HT-29 (cell line): ENCODE data around the gene CNNM1. TPM values are rescaled to one million over a fixed set of nuclear protein-coding genes. Genes with fewer than 3 reads are reported as not detected.

Experiments used
- DNase-seq: peaks from one replicate; pipeline ENCODE4 v3.0.0-alpha.2; 2015; ENCODE audit warnings: low spot score
- total RNA-seq: library from RNA; depleted of rRNA; stranded (reverse); fragments of >200 nt; shearing (Covaris generic); gene quantifications from 2 replicates; pipeline ENCODE4 v1.2.3, GENCODE V29; 2014

The CNNM1 gene
- total RNA-seq, 1 experiment from 2014 or later, result not detected

GRCh38 chr10:99372546-99373271 lies 43.6 kb downstream of the CNNM1 start:
- DNase-seq, result no peak

DNA sequence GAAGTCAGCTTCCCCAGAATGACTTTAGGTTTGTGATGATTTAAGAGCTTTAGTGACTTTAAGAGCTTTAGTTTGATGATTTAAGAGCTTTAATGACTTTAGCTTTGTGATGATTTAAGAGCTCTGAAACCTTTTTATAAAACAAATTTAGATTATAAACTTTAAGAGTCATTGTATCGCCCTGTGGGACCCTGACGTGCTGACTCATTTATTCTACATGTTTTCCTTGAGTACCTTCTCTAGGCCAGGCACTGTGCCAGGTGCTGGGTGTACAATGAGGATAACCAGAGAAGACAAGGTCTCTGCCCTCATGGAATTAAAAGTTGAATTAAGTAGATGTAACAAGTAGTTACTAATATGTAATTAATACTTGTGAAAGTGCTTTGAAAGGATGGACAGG lies 45.4 kb downstream of the CNNM1 start:
- no peak for DNase-seq

GRCh38 chr10:99374972-99375371 lies 45.8 kb downstream of the CNNM1 start:
- DNase-seq, result no peak

DNA sequence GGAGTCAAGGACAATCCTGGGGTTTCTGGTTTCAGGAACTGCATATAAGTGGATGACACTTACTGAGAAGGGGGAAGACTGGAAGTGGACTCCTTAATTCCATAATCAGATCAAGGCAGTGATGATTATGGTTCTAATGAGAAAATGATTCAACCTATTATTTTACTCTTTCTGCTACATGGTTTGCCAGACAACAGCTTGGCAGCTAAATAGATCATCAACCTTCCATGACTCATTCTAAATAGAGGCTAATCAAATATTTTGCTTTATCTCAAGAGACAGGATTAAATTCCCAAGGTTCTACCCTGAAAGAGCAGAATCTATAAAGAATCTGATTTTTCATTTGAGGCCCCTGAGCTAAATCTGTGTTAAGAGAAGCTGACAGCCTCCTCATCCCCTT lies 46.3 kb downstream of the CNNM1 start:
- DNase-seq, result no peak

DNA sequence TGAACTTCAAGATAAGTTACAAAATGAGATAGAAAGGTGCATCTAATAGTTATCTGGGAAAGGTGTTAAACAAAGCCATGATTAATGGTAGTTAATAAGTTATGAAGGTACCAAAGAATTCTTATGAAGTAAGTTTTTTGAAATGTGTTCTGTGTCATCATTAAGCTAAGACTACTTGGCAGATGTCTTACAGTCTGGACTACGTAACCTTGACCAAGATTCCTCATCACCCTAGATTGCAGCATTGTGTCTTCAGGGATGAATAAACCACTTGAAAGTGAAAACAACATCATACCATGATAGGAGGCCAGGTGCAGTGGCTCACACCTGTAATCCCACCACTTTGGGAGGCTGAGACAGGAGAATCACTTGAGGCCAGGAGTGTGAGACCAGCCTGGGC lies 53.0 kb downstream of the CNNM1 start:
- no peak for DNase-seq

DNA sequence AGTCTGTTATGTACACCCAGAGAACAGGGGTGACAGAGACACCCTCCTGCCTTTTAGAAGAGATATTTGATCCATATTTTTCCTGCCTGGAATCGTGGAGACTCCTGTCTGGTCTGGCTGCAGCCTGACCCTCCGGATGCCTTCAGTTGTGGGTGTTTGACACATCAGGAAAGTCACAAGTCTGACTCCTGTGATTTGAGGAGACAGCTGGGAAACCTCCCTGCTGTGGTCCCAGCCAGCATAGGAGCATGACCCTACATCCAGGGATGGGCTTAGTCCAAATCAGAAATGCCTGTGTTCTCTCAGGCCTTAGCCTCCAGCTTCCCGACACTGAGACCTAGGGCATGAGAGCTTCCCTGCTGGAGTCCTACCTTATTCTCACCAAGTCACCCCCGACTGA lies 57.9 kb downstream of the CNNM1 start:
- no peak for DNase-seq

GRCh38 chr10:99387541-99387940 lies 58.4 kb downstream of the CNNM1 start:
- no peak for DNase-seq

DNA sequence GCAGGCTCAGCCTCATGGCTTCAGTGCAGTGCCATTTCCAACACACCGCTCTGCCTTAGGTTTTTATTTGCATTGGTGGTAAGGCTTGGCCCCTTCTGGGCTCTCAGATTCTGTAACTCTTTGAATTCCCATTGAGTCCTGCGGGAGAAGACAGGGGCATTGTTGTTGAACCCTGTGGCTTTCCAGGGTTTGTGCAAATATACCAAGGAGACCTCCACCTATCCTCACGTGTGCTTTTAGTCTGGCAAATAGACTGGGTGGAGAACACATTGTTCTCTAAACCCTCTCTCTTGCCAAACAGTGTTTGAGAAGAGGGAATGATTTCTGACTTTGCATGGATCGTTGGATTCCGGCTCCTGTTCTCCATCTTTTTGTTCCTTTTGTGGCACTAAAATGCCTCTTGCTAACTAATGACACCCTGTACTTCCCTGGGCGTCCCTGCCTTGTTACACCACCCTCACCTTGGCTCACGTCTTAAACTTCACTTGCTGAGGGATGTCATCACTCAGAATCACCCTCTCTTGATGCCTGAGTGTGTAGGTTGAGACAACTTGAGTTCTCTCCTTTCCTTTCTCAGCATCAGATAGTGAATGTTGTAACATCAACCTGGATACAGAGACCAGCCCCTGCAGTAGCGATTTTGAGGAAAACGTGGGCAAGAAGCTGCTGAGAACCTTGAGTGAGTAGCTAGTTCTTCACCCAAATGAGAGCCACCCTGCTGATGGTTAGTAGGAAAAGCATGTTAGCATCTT lies 60.7 kb downstream of the CNNM1 start:
- DNase-seq, result no peak

GRCh38 chr10:99391346-99391745 lies 62.2 kb downstream of the CNNM1 start:
- no peak for DNase-seq

DNA sequence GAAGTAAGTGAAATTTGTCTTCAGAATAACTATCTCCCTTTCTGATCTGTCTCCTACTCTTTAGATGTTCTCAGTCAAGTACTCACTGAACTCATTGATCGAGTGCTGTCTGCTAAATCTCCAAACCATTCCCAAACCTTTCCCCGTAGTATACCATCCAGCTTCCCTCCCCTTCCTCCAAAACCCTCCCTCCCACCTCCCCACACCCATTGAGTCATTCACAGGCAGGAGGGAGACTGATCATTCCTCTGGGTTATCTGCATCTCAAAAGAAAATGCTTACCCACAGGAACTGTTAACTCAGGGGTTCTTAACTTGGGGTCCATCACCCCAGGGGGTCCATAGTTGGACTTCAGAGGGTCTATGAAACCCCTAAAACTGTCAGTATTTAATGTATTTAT lies 63.9 kb downstream of the CNNM1 start:
- DNase-seq, result no peak

GRCh38 chr10:99393683-99394082 lies 64.5 kb downstream of the CNNM1 start:
- no peak for DNase-seq

- DNase-seq, result no peak
Measured at GRCh38 chr10:99394256-99394655, 65.1 kb downstream of the CNNM1 start.

DNA sequence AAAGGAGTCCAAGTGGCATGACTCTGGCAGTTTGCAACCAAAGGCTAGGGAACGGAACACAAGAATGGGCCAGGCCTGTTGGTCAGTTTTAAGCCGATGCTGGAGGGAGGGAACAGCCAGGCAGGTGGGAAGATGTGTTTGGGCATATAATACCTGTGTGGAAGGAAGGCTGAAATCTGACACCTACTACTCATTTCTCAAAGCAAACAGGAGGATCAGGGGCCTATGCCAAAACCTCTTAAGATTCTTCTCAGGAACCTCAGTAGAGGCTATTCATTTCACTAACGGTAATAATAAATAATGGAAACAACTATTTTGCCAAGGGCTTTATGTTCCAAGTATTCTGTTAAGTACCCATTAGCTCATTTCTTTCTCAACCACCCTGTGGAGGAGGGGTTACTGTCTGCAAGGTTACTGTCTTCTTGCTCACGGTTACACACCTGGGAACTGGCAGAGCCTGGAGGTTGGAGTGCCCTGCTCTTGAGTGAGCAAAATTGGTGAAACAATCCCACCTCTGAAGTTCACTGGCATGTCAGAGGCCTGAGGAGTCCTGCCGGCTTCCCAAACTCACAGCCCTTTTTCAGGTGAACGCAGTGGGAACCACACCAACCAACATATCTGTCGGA lies 65.7 kb downstream of the CNNM1 start:
- DNase-seq, result no peak

DNA sequence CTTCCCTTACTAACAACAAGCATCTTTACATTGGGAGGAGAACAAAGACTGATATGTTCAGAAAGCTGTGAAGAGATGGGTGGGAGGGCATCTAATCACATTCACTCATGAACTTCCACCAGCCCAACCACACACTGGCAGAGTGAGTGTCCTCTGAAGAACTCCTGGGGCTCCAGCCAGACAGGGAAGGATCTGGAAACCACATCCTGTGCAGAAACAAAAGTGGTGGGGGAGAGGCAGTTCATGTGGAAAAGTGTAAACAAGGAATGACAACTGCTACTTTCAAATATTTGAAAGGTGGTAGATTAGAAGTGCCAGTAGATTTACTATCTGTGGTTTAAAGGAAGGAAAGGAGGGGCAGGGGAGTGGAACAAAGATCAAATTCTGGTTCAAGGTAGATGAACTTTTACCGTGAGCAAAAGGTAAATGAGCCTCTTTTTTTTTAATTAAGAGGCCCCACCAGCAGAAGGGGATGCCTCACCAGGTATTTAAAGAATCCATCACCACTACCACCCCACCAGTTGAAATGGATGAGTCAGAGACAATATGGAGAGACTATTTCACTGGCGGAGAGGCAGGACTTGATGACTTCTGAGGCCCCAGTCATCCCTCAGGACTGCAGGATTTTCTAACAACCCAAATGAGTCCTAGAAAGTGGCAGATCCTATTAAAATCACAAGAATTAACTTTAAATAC lies 66.7 kb downstream of the CNNM1 start:
- DNase-seq, result peak; percentile 73

GRCh38 chr10:99396471-99396870 lies 67.3 kb downstream of the CNNM1 start:
- DNase-seq, result no peak

- no peak for DNase-seq
Measured at GRCh38 chr10:99399664-99400063, 70.5 kb downstream of the CNNM1 start.

GRCh38 chr10:99403674-99404073 lies 74.5 kb downstream of the CNNM1 start:
- DNase-seq, result no peak

- peak; percentile 41 for DNase-seq
Measured at GRCh38 chr10:99406149-99406548, 77.0 kb downstream of the CNNM1 start.

DNA sequence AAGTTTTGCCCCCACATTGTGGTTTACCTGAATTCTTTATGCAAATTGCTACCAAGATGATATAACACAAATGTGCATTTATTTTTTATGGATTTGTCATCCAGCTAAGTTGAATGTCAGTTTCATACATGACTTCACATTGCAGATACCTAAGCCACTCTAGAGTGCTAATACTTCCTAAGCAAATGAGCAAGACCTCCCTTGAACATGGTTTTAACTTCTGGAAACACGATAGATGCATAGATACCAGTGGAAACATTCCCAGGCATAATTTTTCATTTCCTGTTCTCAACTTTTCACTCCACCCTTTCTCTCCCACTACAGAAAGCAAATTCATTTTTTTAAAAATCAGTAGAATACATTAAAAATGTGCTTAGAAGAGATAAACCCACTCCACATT lies 81.0 kb downstream of the CNNM1 start:
- DNase-seq, result no peak

- DNase-seq, result no peak
Measured at GRCh38 chr10:99410876-99411275, 81.7 kb downstream of the CNNM1 start.

GRCh38 chr10:99411546-99411945 lies 82.4 kb downstream of the CNNM1 start:
- no peak for DNase-seq

DNA sequence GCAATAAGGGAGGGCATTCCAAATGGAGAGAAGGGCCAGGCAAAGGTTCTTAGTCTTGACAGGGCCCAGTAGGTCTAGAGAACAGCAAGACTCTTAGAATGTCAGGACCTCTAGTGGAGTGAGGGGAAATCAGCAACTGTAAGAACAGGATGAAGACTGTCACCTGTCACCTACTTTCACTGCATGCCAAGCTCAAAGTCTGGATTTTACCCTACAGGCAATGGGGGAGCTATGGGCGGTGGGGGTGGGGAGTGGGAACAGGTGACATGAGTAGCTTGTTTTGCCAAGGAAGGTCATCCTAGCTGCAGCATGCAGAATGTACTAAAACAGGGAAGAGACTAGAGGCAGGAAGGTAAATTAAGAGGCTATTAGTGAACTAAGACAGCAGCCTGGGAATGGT lies 82.9 kb downstream of the CNNM1 start:
- peak; percentile 42 for DNase-seq
